Thyroid gland (tissue), 4 donors: ENCODE data around the gene PHLPP1.

Experiments
- CTCF ChIP-seq, 6 experiments: fragments of 200-600 bp in 3 of 6; fragments of 450-650 bp in 3 of 6; sonication (generic) in 3 of 6; IDR thresholded peaks; one replicate each; pipeline ENCODE4 v1.5.1; 2016 to 2019; ENCODE audit warnings: antibody characterized with exemption in 6 of 6, mild to moderate bottlenecking in 2 of 6, inconsistent platforms in 1 of 6, moderate library complexity in 1 of 6
- POLR2A ChIP-seq, 2 donors: fragments of 450-650 bp; IDR thresholded peaks; one replicate each; pipeline ENCODE4 v1.6.1; 2017; ENCODE audit warnings: antibody characterized with exemption in 2 of 2, mild to moderate bottlenecking in 2 of 2, moderate library complexity in 1 of 2

DNA sequence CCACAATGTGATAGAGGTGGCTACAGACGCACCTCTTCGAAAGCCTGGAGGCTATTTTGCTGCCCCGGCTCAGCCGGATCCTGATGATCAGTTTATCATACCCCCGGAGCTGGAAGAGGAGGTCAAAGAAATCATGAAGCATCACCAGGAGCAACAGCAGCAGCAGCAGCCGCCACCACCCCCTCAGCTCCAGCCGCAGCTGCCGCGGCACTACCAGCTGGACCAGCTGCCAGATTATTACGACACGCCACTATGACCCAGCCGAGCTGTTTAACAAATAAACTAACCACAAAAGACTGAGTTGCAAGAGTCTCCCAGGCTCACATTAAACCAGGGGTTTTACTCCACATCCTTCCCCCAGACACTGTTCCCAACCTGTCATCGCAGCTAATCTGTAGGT, 263.8 kb downstream of the PHLPP1 start:
- TF ChIP-seq CTCF (IDR thresholded peaks at IDR 0.05) (no peak), POLR2A (IDR thresholded peaks at IDR 0.05) (no peak)
